ENCODE results near the gene IFI44. TPM values are rescaled to one million over a fixed set of nuclear protein-coding genes. Genes with fewer than 3 reads are reported as not detected.

Gene IFI44
- total RNA-seq, 1 donor from 2014 or later, result not detected

DNA sequence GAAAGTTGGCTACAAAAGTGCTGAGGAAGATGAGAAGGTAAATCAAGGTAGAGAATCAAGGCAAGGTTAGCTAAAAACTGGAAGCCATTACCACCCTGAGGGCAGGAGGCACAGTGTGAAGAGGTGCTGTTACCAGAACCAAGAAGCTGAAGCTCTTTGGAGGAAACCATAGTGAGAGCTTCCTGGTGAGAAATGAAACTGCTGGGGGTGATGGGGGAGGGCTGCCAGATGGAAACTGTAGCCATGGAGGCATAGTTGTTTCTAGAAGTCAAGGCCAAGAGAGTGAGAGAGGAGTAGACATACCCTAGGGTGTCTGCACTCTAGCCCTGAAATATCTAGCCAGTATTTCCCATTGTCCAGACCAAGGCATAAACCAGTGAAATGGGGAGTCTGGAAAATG, 28.7 kb downstream of the IFI44 start:
- H3K4me1 Mint-ChIP-seq (ENCODE audit: low read depth), result no peaks in the 10 kb centered on the region
- no peak for DNase-seq (ENCODE audit: low spot score, unreplicated experiment)
- H3K27ac Mint-ChIP-seq, result no peak overlapping the region
- no peaks in the 10 kb centered on the region for H3K36me3 Mint-ChIP-seq (ENCODE audit: insufficient read depth)
- TF ChIP-seq, protein P1, sequence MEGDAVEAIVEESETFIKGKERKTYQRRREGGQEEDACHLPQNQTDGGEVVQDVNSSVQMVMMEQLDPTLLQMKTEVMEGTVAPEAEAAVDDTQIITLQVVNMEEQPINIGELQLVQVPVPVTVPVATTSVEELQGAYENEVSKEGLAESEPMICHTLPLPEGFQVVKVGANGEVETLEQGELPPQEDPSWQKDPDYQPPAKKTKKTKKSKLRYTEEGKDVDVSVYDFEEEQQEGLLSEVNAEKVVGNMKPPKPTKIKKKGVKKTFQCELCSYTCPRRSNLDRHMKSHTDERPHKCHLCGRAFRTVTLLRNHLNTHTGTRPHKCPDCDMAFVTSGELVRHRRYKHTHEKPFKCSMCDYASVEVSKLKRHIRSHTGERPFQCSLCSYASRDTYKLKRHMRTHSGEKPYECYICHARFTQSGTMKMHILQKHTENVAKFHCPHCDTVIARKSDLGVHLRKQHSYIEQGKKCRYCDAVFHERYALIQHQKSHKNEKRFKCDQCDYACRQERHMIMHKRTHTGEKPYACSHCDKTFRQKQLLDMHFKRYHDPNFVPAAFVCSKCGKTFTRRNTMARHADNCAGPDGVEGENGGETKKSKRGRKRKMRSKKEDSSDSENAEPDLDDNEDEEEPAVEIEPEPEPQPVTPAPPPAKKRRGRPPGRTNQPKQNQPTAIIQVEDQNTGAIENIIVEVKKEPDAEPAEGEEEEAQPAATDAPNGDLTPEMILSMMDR (IDR thresholded peaks at IDR 0.05; ENCODE audit: unreplicated experiment), result no peak
- H3K9me3 Mint-ChIP-seq (ENCODE audit: low read depth), result no peaks in the 10 kb centered on the region
- peaks cover 8% of the 10 kb centered on the region for H3K27me3 Mint-ChIP-seq
- H3K4me3 Mint-ChIP-seq (ENCODE audit: low read depth), result no peak overlapping the region

DNA sequence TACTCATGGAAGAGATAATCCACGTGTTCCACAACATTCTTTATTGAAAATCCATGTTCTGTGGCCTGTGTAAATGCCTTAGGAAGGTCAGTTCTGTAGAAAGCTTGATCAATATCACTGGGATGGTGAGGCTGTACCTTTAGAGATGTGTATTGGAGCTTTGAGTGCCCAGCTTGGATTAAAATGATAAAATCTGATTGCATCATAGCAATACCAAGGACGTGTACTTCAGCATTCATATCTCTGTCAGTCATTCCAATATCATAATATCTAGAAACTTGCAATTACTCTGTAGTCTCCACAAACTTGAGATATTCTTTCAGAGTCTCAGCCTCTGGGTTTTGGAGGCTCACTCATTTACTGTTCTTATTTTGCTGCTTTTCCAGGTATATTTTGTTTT, 31.6 kb downstream of the IFI44 start:
- Mint-ChIP-seq H3K4me1 (ENCODE audit: low read depth) (no peaks in the 10 kb centered on the region), H3K9me3 (ENCODE audit: low read depth) (no peaks in the 10 kb centered on the region), H3K4me3 (ENCODE audit: low read depth) (no peak overlapping the region), H3K27me3 (peaks cover 8% of the 10 kb centered on the region), H3K36me3 (ENCODE audit: insufficient read depth) (no peaks in the 10 kb centered on the region), H3K27ac (no peak overlapping the region)
- TF ChIP-seq, protein P1 (IDR thresholded peaks at IDR 0.05; ENCODE audit: unreplicated experiment), result no peak
- DNase-seq (ENCODE audit: low spot score, unreplicated experiment), result no peak

DNA sequence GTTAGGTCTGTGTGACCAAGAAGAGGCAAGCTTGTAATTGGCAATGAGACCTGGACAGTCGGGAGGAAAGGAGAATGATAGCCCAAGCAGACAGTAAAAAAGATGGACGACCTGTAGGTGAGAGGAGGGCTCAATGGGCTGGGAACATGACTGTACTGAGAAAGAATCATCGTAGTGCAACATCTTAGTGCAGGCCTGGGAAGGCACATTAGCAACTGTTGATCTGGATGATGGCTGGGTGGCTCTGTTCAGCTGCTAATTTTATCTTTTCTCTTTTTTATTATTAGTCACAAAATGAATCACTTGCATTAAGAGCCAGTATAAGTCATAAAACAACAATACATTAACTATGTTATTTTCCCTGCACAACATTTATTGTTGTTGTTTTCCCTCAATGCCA, 32.9 kb downstream of the IFI44 start:
- peaks cover 8% of the 10 kb centered on the region for H3K27me3 Mint-ChIP-seq
- peaks cover 3% of the 10 kb centered on the region for H3K4me1 Mint-ChIP-seq (ENCODE audit: low read depth)
- no peaks in the 10 kb centered on the region for H3K36me3 Mint-ChIP-seq (ENCODE audit: insufficient read depth)

DNA sequence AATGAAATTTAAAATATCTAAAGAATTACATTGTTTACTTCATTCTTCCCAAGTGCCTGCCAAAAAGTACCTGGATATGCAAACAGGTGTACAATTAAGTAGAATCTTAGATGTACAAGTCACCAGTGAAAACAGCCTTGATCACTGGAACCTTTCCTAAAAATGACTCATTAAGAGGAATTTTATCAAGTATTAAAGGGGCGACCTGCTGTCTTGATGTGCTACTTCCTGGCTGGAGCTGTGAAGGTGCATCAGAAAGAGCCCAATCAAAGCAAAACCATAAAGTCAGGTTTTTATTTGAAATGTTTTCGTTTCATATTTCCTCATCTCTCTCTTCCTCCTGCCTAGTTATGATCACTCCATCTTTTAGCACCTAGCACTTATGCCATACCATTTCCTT, 33.4 kb downstream of the IFI44 start:
- H3K9me3 Mint-ChIP-seq (ENCODE audit: low read depth), result no peaks in the 10 kb centered on the region
- no peaks in the 10 kb centered on the region for H3K36me3 Mint-ChIP-seq (ENCODE audit: insufficient read depth)
- DNase-seq (ENCODE audit: low spot score, unreplicated experiment), result no peak
- peaks cover 4% of the 10 kb centered on the region for H3K27me3 Mint-ChIP-seq
- H3K4me1 Mint-ChIP-seq (ENCODE audit: low read depth), result peaks cover 4% of the 10 kb centered on the region
- no peak overlapping the region for H3K27ac Mint-ChIP-seq
- TF ChIP-seq, protein P1 (IDR thresholded peaks at IDR 0.05; ENCODE audit: unreplicated experiment), result no peak
- no peak overlapping the region for H3K4me3 Mint-ChIP-seq (ENCODE audit: low read depth)

More for the DNA sequence above, 32.9 kb downstream of the IFI44 start:
- Mint-ChIP-seq H3K9me3 (ENCODE audit: low read depth) (no peaks in the 10 kb centered on the region), H3K27ac (no peak overlapping the region), H3K4me3 (ENCODE audit: low read depth) (no peak overlapping the region)
- DNase-seq (ENCODE audit: low spot score, unreplicated experiment), result no peak
- TF ChIP-seq, protein P1 (IDR thresholded peaks at IDR 0.05; ENCODE audit: unreplicated experiment), result no peak

DNA sequence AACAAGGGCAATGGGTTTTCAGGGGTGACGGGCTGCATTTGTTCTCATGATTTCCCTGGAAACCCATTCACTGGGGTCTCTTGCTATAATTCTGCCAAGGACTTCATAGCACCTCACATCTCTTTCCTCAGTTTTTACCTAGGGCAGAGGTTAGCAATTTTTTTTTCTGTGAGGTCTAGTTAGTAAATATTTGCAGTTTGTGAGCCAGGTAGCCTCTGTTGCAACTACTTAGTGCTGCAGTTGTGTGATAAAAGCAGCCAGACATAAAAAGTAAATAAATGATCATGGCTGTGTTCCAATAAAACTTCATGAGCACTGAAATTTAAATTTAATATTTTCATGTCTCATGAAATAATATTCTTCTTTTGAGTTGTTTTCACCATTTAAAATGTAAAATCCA, 37.7 kb downstream of the IFI44 start:
- DNase-seq (ENCODE audit: low spot score, unreplicated experiment), result no peak

More for the DNA sequence above, 37.7 kb downstream of the IFI44 start:
- no peaks in the 10 kb centered on the region for H3K36me3 Mint-ChIP-seq (ENCODE audit: insufficient read depth)
- H3K27ac Mint-ChIP-seq, result no peak overlapping the region
- H3K9me3 Mint-ChIP-seq (ENCODE audit: low read depth), result no peaks in the 10 kb centered on the region
- H3K27me3 Mint-ChIP-seq, result no peaks in the 10 kb centered on the region
- H3K4me3 Mint-ChIP-seq (ENCODE audit: low read depth), result no peak overlapping the region
- TF ChIP-seq, protein P1 (IDR thresholded peaks at IDR 0.05; ENCODE audit: unreplicated experiment), result no peak
- H3K4me1 Mint-ChIP-seq (ENCODE audit: low read depth), result peaks cover 4% of the 10 kb centered on the region
